HG02642 (cell line): ENCODE data around the gene ESRP2.

Experiments used
- ATAC-seq: cut with Tn5 transposase; IDR thresholded peaks from one replicate; pipeline ENCODE4 v1.9.1; 2021; ENCODE audit warnings: mild to moderate bottlenecking; ENCODE audit not compliant: unreplicated experiment, poor library complexity

Gene ESRP2

GRCh38 chr16:68242926-68243858 is 7.3 kb upstream of the ESRP2 start:
- ATAC-seq, result no peak

- no peak for ATAC-seq
Measured at GRCh38 chr16:68242085-68242484, 6.2 kb upstream of the ESRP2 start.

GRCh38 chr16:68238029-68238345 is 2.1 kb upstream of the ESRP2 start:
- no peak for ATAC-seq

- ATAC-seq, result peak; percentile 83
Measured at GRCh38 chr16:68237243-68238028, 1.5 kb upstream of the ESRP2 start.

GRCh38 chr16:68236826-68237242 is 907 bp upstream of the ESRP2 start:
- no peak for ATAC-seq

GRCh38 chr16:68236137-68236825 is 354 bp upstream of the ESRP2 start:
- ATAC-seq, result no peak

GRCh38 chr16:68235108-68235886 is 630 bp downstream of the ESRP2 start:
- no peak for ATAC-seq

GRCh38 chr16:68234188-68235107 is 1.5 kb downstream of the ESRP2 start:
- ATAC-seq, result no peak

- ATAC-seq, result no peak
Measured at GRCh38 chr16:68233835-68234187, 2.1 kb downstream of the ESRP2 start.

GRCh38 chr16:68233085-68233834 is 2.7 kb downstream of the ESRP2 start:
- ATAC-seq, result no peak

- no peak for ATAC-seq
Measured at GRCh38 chr16:68232335-68232734, 3.6 kb downstream of the ESRP2 start.

GRCh38 chr16:68231384-68232136 is 4.4 kb downstream of the ESRP2 start:
- no peak for ATAC-seq

- no peak for ATAC-seq
Measured at GRCh38 chr16:68230956-68231355, 5.0 kb downstream of the ESRP2 start.

GRCh38 chr16:68230176-68230571 is 5.8 kb downstream of the ESRP2 start:
- no peak for ATAC-seq

GRCh38 chr16:68229431-68230175 is 6.3 kb downstream of the ESRP2 start:
- no peak for ATAC-seq

- no peak for ATAC-seq
Measured at GRCh38 chr16:68228652-68229051, 7.3 kb downstream of the ESRP2 start.
